Small intestine (tissue), 7 donors: ENCODE results near the gene CADM2. TPM values are rescaled to one million over a fixed set of nuclear protein-coding genes. Genes with fewer than 3 reads are reported as not detected.
"Not testable (repeated sequence)": the region's sequence is repeated elsewhere in the genome, so short reads cannot be mapped to it uniquely, and the experiment has no call there.

Experiments
- DNase-seq, 2 donors: peaks; one replicate each; pipeline versions ENCODE4 v3.0.0 to v3.0.0-alpha.2; 2013
- FAIRE-seq: peaks from 2 replicates; lab custom pipeline; 2012; peaks lifted over from hg19 to GRCh38; lab: Jason Lieb, UNC
- H3K27ac ChIP-seq, 3 donors: one replicate each; pipeline ENCODE4 v1.5.1; 2013; ENCODE audit warnings: low read length in 2 of 3, mild to moderate bottlenecking in 2 of 3, control low read depth in 1 of 3, inconsistent platforms in 1 of 3, low read depth in 1 of 3, moderate library complexity in 1 of 3
- H3K27me3 ChIP-seq, 3 donors: one replicate each; pipeline ENCODE4 v1.6.1; 2013; ENCODE audit warnings: low read length in 3 of 3, inconsistent platforms in 1 of 3; ENCODE audit not compliant: control insufficient read depth in 3 of 3, insufficient read depth in 3 of 3
- H3K36me3 ChIP-seq, 3 donors: one replicate each; pipeline ENCODE4 v1.6.1; 2013; ENCODE audit warnings: low read length in 3 of 3, inconsistent platforms in 1 of 3, low read depth in 1 of 3, mild to moderate bottlenecking in 1 of 3, moderate library complexity in 1 of 3; ENCODE audit not compliant: control insufficient read depth in 3 of 3, insufficient read depth in 2 of 3
- H3K4me1 ChIP-seq, 3 donors: one replicate each; pipeline ENCODE4 v1.6.1; 2013; ENCODE audit warnings: low read length in 2 of 3, inconsistent platforms in 1 of 3, low read depth in 1 of 3, mild to moderate bottlenecking in 1 of 3, moderate library complexity in 1 of 3; ENCODE audit not compliant: control insufficient read depth in 3 of 3, insufficient read depth in 2 of 3
- H3K4me3 ChIP-seq, 3 donors: one replicate each; pipeline ENCODE4 v1.5.1; 2013; ENCODE audit warnings: low read length in 3 of 3, control low read depth in 1 of 3, inconsistent platforms in 1 of 3, low read depth in 1 of 3, mild to moderate bottlenecking in 1 of 3, moderate library complexity in 1 of 3
- H3K9me3 ChIP-seq, 2 donors: one replicate each; pipeline ENCODE4 v1.6.1; 2013; ENCODE audit warnings: low read depth in 1 of 2, low read length in 1 of 2; ENCODE audit not compliant: control insufficient read depth in 2 of 2, insufficient read depth in 1 of 2
- WGBS, 3 donors: extraction: QIAGEN DNeasy Blood & Tissue Kit; methylation state at CpG; one replicate each; pipeline ENCODE4 v1.1.7; 2013; 5-methylcytosine and 5-hydroxymethylcytosine counted together
- polyA plus RNA-seq, 4 donors: library from polyadenylated mRNA; stranded (reverse) in 3 of 4; unstranded in 1 of 4; fragments of 200-250 nt in 3 of 4; fragments of 120-200 nt in 1 of 4; gene quantifications; one replicate each; pipeline versions ENCODE4 v1.2.1 to v1.2.3, GENCODE V29; 2013
- donor health status: healthy with polysubstance abuse.
- donor health status: control.
- donor health status: control.
- donor health status: Bipolar disorder and iron deficiency.
- donor health status: healthy.

The CADM2 gene
- polyA plus RNA-seq, 4 donors = 0.95 to 2.4 TPM; not detected in 2

- WGBS, 3 donors = 91 to 97% (median 96%) methylated on average over 1 of the region's 1 CpG
Measured at GRCh38 chr3:85935171-85935570, 976.4 kb downstream of the CADM2 start.

GRCh38 chr3:85939074-85939482 is 980.3 kb downstream of the CADM2 start:
- WGBS, 3 donors = 41 to 57% (median 46%) methylated on average over 3 of the region's 3 CpGs
- no peak for FAIRE-seq

More at GRCh38 chr3:85935171-85935570, 976.4 kb downstream of the CADM2 start:
- no peaks in the 10 kb centered on the region for H3K4me1 ChIP-seq
- H3K36me3 ChIP-seq = no peaks in the 10 kb centered on the region
- no peak overlapping the region for H3K27ac ChIP-seq
- no peak overlapping the region for H3K4me3 ChIP-seq
- no peaks in the 10 kb centered on the region for H3K27me3 ChIP-seq
- H3K9me3 ChIP-seq = no peaks in the 10 kb centered on the region
- DNase-seq = no peak
- FAIRE-seq = no peak

GRCh38 chr3:85950435-85950834 is 991.6 kb downstream of the CADM2 start:
- Histone ChIP-seq H3K4me3 (no peak overlapping the region), H3K27me3 (no peaks in the 10 kb centered on the region), H3K4me1 (no peaks in the 10 kb centered on the region), H3K9me3 (no peaks in the 10 kb centered on the region), H3K27ac (no peak overlapping the region), H3K36me3 (no peaks in the 10 kb centered on the region)
- FAIRE-seq (no peak), DNase-seq (no peak)
- WGBS, 3 donors = 73 to 81% (median 80%) methylated on average over 1 of the region's 1 CpG

More at GRCh38 chr3:85939074-85939482, 980.3 kb downstream of the CADM2 start:
- Histone ChIP-seq H3K9me3 (no peaks in the 10 kb centered on the region), H3K4me3 (no peak overlapping the region), H3K36me3 (no peaks in the 10 kb centered on the region), H3K4me1 (no peaks in the 10 kb centered on the region), H3K27me3 (no peaks in the 10 kb centered on the region), H3K27ac (no peak overlapping the region)
- DNase-seq = no peak

- FAIRE-seq = no peak
- no peak overlapping the region for H3K4me3 ChIP-seq
- H3K27me3 ChIP-seq = no peaks in the 10 kb centered on the region
- H3K4me1 ChIP-seq = no peaks in the 10 kb centered on the region
- H3K27ac ChIP-seq = no peak overlapping the region
- DNase-seq = no peak
- no peaks in the 10 kb centered on the region for H3K36me3 ChIP-seq
- H3K9me3 ChIP-seq = peaks cover 0 to 1% of the 10 kb centered on the region in 2 donors
Measured at GRCh38 chr3:85960793-85961192, 1002.0 kb downstream of the CADM2 start.

GRCh38 chr3:85977615-85978338 is 1019.0 kb downstream of the CADM2 start:
- DNase-seq = no peak
- no peak overlapping the region for H3K27ac ChIP-seq
- 47 to 54% (median 54%) methylated on average over 6 of the region's 6 CpGs for WGBS, 3 donors
- H3K27me3 ChIP-seq = no peaks in the 10 kb centered on the region
- no peaks in the 10 kb centered on the region for H3K4me1 ChIP-seq
- FAIRE-seq = no peak
- H3K36me3 ChIP-seq = no peaks in the 10 kb centered on the region
- no peaks in the 10 kb centered on the region for H3K9me3 ChIP-seq
- no peak overlapping the region for H3K4me3 ChIP-seq

- Histone ChIP-seq H3K4me3 (no peak overlapping the region), H3K4me1 (no peaks in the 10 kb centered on the region), H3K9me3 (no peaks in the 10 kb centered on the region), H3K27me3 (no peaks in the 10 kb centered on the region), H3K36me3 (no peaks in the 10 kb centered on the region), H3K27ac (no peak overlapping the region)
- DNase-seq (no peak), FAIRE-seq (no peak)
Measured at GRCh38 chr3:85979034-85979433, 1020.2 kb downstream of the CADM2 start.

- H3K27me3 ChIP-seq, H3K9me3 ChIP-seq, DNase-seq, H3K4me3 ChIP-seq, H3K27ac ChIP-seq, H3K36me3 ChIP-seq, H3K4me1 ChIP-seq, FAIRE-seq: not testable (repeated sequence)
- WGBS, 3 donors = 88 to 92% (median 89%) methylated on average over 10 of the region's 10 CpGs
Measured at GRCh38 chr3:85989581-85989980, 1030.8 kb downstream of the CADM2 start.

GRCh38 chr3:86029590-86029989 is 1070.8 kb downstream of the CADM2 start:
- Histone ChIP-seq H3K27ac (no peak overlapping the region), H3K9me3 (no peaks in the 10 kb centered on the region), H3K27me3 (no peaks in the 10 kb centered on the region), H3K4me3 (no peak overlapping the region), H3K36me3 (no peaks in the 10 kb centered on the region), H3K4me1 (no peaks in the 10 kb centered on the region)
- DNase-seq (no peak), FAIRE-seq (no peak)
- 46 to 85% (median 65%) methylated on average over 1 of the region's 1 CpG for WGBS, 3 donors

- no peak overlapping the region for H3K27ac ChIP-seq
- no peaks in the 10 kb centered on the region for H3K27me3 ChIP-seq
- FAIRE-seq (no peak), DNase-seq (no peak)
- H3K9me3 ChIP-seq = peaks cover 0 to 6% of the 10 kb centered on the region in 2 donors
- H3K36me3 ChIP-seq = no peaks in the 10 kb centered on the region
- no peaks in the 10 kb centered on the region for H3K4me1 ChIP-seq
- no peak overlapping the region for H3K4me3 ChIP-seq
Measured at GRCh38 chr3:86037916-86038315, 1079.1 kb downstream of the CADM2 start.
